ENCODE data around the gene HBS1L.

HBS1L gene

DNA sequence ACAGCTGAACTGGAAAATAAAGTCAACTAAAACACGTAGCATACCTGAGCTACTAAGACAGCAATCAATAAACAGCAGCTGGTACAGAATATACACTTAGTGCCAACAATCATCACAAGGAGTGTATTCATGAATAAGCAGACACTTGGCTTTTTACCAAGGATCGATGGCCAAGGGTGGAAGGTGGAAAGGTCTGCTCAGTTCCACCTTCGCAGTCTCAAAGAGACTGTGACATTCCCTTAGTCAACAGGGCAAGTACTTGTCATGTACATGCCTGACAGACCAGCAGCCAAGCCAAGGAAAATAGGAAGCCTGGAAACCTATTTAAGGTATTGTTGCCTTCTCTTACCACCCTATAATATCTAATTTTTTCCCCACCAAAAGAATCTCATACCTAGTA, 21.4 kb downstream of the HBS1L start:
- no peak for DNase-seq

DNA sequence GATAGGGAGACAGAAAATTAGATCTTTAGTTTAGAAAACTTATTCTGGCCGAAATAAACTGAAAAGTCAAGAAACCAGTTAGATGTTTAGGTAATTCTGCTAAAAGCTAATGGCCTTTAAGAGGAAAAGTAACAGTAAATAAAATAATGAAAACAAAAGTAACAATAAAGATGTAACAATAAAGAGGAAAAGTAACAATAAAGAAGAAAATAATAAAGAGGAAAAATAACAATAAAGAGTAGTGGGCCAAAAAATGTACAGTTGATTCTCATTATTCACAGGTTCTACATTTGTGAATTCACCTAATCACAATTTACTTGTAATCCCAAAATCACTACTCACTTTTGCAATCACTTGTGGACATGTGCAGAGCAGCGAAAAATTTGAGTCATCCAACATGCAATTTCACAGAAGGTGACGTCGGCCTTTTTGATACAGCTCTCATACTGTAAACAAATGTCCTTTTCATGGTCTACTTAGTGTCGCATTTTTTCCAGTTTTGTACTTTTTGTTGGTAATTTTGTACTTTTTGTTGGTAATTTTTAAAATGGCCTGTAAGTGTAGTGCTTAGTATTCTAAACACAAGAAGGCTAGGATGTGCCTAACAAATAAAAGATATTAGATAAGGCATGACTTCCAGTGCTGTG, 24.0 kb downstream of the HBS1L start:
- peak; percentile 36 for DNase-seq

DNA sequence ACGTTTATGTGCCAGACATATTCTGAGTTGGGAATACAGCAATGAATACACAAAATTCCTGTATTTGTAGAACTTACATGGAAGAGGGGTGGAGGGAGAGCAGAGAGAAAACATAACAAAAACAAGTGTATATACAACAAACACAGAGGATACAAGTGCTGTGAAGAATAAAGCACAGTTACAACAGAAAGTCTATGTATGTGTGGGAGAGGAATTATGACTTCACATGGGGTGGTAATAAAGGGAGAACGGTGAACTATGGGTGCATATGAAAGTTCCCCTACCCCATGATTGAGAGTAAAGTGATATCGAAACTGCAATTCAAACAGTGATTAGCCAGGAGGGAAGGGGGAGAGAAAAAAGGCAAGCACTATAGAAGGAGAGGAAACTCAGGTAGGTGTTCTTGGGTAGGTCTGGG, 24.6 kb downstream of the HBS1L start:
- DNase-seq, result peak; percentile 26

DNA sequence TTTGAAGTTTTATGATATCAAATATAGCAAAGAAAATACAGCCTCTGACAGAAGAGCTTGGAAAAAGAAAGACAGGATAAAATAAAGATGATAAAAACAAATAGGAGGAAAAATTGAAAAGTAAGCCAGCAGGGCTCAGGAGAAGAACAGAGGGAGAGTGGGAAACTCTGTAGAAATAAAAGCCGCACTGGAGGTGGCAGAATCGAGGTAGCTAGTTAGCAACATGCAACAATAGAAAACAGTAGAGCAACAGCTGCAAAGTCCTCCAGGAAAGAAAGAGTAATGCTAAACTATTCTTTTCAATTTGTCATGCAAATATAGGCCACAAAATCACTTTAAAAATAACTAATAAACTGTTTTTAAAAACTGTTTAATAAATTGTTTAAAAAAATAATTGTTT, 28.8 kb downstream of the HBS1L start:
- no peak for DNase-seq

DNA sequence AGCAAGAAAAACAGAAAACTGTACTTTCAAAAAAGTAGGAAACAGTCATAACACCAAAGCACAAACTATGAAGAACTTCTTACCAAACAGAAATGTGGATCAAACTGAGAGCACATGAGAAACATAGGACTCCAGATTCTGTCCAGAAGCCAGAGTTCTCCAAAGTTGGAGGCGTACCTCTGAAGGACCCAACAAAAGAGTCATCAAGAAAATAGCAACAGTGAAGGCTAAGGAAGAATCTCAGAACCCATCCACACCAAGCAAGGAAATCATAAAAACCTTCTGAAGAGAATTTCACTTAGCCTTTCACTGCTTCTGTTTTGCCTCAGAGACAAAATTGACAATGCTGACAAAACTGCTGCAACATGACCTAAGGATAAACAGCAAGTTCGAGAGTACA, 29.4 kb downstream of the HBS1L start:
- no peak for DNase-seq

DNA sequence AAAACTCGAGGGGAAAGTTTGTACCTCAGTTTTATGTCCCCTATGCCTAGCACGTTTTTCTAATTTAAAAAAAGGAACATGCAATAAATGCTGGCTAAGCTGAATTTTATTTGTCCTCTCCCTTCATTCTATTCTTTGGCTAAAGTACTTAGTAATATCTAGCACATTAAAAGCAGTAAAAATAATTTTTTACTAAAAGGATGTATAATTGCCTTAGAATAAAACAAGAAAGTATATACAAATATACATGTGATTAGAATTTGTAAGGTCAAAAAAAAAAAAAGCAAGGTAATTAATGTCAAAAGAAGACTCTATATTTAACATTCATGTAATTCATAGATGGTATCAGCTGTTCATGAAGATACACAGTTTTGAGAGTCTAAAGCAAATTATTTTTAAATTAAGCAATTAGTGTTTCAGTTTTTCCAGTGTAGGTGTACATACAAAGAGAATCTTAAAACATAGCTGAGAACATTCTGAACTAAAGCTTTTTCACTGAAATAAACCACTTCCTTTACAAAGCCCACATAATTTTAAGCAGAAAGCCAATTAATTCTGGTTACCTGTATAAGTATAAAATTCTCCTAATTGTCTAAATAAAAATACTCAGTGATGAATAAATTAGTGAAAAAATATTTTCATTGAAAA, 32.4 kb downstream of the HBS1L start:
- no peak for DNase-seq

DNA sequence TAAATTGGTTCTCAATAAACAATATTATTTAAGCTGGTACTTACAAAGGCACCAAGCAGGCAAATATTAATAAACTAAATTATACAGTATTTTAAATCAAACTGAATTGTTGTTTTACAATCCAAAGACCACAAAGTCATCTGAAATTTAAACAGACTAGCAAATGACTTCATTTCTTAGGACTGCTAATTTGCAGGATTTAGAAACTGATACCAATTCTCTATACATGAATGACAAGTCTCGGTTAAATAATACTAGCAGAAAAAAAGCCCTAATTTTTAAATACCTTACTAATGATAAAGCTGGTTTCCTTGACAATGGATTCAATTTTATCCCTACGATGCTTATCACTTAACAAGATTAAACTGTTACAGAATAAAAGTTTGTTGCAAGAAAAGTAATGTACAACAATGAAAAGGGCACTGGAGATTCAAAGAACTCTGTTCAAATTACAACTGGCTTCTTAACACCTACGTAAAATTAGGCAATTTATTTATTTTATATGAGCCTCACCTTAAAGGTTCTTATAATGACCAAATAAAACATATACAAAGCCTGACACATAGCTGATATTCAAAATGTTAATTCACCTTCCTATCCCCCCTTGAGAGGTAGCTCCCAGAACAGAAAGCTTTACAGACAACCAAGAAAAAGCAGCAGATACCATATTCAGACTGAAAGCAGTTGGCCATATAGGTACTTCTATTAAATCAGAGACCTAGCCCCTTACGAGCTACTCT, 33.1 kb downstream of the HBS1L start:
- DNase-seq, result no peak

DNA sequence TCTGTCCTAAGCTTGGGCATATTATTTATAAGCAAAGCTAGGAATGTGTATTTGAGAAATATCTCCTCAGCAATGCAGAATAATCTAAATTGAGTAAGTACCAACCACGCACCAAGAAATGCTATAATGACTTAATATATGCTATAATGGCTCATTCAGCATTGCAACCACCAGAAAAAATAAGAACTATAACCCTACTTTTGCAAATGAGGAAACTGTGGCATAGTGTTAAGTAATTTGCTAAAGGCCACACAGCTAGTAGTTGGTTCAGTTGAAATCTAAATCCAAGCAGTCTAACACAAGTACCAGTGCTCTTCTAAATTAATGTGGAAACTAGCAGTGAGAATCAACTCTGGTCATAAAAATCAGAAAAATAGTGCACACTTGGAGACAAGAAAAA, 35.7 kb downstream of the HBS1L start:
- no peak for DNase-seq

DNA sequence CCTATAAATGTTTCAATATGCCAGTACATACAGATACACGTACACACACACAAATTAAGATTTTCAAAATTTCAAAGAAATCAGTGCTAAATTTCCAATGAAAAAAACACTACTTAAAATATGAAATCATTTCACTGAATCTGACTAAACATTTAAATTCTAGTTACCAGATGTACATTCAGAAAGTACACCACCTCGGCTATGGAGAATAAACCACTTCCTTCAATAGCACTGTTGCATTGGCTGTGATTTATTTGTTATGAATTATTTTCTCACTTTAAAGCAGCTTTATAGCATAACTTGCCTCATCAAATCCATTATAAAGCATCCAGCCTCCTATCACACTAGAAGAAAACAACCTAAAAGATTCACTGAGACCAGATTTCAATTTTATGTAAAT, 36.6 kb downstream of the HBS1L start:
- DNase-seq, result no peak

DNA sequence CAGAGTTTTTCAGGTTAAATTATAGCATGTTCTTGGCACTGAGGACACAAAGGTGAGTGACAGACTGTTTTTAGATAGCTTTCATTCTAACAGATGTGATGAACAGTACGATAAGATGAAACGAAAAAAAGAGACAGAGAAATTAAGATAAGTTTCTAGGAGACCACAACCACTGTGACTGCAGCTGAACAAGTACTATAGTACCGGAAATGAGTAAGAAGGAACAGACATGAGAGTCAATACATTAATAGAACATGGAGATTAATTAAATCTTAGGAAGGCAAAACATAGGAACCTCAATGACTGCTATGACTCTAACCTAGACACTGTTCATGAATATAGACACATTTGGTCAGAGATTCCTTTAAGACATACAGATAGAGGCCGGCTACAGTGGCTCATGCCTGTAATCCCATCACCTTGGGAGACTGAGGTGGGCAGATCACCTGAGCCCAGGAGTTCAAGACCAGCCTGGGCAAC, 40.2 kb downstream of the HBS1L start:
- peak; percentile 35 for DNase-seq

DNA sequence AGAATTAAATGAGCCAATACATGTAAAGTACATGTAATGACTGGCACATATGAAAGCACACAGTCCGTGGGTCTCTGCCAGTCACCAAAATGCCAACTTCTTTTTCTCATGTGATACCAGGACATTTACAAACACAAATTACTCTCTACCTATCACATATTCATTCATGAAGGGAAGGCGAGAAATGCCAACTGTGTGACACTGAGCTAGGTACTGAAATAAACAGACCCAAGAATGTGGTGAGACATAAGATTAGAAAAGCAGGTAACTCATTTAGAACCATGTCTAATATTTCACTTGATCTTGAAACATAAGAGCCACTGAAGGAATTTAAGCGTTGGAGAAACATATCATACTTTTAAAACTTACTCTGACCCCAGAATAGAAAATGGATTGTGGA, 41.4 kb downstream of the HBS1L start:
- no peak for DNase-seq

DNA sequence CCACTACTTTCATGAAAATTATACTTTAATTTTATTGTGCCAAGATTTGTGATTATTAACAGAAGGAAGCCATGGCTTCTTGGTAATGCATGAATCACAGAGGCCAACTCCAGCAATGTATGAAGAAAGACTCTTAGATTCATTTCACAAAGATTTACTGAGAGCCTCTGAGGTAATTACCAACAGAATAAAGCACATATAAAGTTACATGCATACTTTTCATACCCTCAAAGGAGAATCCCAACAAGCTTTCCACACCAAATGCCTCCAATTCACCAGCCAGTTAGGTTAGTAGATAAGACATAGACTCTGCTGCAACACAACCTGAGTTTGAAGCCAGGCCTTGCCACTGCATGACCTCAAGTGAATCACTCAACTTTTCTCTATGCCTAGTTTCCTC, 41.9 kb downstream of the HBS1L start:
- no peak for DNase-seq

DNA sequence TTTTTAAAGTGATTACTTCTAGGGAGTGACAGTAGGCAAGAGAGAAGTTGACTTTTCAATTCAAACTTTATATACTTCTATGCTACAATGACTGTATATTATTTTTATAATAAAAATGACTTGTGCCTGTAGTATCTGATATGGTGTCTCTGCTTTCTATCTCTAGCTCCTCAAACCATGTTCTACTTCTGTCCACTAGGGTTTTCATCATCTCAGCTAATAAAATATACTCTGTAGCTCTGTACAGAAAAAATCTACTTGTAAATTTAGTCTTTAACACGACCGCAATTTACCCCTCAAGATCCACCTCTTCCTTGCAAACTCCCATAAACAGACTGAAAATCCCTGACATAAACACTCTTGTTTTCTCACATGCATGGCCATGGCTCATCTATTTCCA, 42.3 kb downstream of the HBS1L start:
- DNase-seq, result no peak

DNA sequence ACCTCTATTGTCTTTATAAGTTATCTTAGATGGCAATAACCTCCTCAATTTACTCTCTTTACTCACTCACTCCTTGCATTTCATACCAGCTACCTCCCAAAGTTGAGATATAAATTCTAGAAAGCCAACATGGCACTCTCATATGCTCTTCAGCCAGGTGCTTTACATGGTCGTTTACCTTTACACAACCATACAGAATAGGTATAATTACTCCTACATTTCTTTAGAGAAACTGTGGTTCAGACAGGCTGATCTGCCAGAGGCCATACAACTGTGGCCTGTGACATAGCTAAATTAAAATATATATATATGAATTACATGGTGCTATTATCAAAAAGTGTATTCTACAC, 45.7 kb downstream of the HBS1L start:
- DNase-seq, result no peak

DNA sequence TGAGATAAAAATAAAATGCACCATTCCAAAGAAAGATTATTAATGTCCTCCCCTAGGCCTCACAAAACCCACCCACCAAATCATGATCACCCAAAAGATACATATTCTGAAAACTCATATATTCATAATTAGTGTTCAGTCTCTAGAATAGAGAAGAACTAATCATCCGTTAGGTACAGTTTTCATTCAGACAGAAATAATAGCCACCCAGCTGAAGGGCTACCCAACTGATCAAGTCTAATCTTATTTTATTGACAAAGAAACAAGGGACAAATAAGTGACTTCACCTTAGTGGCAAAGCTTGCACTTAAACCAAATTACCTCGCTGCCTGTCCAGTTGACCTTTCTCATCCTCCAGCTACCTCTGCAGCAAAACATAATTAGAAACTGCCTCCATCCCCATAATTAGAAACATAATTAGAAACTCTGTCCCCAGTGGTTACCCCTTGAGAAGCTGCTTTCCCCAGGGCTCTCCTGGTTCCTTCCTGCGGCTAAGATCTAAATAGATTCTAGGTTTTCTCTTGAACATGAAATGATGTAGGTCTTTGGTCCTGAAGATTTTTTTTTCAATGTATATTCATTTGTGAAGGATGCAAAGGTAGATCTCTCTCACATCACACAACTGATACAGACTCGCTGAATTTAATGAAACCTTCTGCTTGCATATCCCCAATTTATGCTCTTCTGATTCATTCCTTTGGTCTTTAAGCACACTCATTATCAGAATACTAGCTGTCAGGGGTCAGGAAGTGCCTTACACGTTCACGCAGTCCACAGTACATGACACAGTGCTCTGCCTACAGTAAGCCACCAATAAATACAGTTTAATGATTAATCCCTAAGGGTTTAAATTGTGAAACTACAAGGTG, 46.3 kb downstream of the HBS1L start:
- DNase-seq, result no peak

DNA sequence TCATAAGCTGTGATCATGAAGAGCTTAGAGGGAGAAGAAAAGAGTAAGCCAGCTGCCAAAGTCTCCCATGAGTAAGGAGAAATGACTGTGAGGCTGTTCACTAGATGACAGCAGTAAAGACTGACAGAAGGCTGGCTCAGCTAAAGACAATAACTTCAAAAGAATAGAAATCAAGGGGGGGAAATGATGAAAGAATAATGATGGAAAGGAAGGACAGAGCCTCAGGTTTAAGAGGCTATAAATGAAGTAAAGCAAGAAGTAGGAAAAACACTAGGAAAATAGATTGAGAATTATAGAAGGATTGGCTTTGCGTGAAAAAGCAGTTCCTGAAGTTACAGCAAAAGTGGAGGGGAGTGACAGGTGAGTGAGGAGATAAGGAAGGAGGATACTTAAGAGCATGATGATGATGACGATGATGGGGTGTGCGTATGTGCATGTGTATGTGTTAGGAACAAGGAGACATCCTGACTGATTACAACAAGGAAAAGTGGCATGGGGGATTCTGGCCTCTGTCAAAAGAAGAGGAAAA, 48.2 kb downstream of the HBS1L start:
- DNase-seq, result no peak

DNA sequence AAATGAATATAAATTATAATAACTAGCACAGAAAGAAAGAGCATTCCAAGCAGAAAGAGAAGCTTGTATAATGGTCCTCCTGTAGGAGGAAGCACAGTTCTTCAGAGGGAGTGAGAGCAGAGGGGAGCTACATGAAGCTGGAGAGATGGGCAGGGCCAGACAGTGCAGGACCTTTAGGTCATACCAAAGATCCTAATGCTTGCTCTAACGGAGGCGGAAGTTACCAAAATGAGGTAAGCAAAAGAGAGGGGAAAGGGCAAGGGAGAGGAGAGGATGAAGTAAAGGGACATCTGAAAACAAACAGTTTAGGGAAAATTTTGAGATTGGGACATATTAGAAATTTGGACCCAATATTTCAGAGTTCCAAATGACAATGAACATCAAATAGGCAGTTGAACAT, 50.2 kb downstream of the HBS1L start:
- no peak for DNase-seq

DNA sequence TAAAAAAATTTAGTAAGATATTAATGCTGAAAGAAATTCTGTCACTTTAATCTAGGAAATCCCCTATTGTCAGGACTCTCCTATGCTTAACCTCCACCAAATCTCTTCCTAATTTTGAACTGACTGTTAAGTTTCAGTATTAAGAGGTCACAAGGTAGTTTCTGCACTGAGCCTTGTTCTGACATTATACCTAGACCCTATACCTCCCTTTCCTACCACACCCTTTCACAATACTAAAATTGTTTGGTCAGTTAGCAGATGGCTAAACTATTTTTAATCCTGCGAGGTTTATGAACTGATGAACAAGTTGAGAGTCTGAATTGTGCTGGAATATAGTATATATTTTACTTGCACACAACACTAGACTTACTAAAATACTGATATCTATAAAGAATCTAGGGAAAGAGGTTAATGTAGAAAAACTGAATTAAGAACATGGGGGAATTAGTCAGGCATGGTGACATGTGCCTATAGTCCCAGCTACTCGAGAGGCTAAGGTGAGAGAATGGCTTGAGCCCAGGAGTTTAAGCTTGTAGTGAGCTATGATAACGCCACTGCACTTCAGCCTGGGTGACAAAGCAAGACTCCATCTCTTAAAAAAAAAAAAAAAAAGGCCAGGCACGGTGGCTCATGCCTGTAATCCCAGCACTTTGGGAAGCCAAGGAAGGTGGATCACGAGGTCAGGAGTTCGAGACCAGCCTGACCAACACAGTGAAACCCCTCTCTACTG, 51.5 kb downstream of the HBS1L start:
- no peak for DNase-seq

DNA sequence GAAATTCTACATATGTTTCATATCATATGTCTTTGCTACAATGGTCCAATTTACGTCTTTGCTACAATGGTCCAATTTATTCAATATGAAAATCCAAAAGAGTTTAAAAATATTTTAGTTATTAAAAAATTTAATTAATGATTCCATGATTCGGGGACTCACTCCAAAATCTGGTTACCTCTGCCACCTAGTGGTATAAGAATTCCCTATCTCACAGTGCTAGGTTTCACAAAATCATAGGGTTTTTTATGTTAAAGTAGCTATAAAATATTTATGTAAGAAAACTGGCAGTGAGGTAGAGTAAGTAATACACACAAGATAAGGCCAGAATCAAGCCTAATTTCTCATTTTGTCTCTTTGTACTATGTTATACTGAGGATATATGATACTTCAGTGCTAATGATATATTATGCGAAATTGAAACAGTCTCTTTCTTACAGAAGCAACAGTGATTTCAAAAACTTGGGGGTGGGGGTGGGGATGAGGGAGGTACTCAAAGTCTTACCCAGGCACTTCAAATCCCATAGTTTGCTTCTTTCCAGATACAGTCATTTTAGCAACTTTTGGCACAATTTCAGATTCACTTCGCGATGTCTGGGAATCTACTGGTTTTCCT, 52.3 kb downstream of the HBS1L start:
- no peak for DNase-seq

DNA sequence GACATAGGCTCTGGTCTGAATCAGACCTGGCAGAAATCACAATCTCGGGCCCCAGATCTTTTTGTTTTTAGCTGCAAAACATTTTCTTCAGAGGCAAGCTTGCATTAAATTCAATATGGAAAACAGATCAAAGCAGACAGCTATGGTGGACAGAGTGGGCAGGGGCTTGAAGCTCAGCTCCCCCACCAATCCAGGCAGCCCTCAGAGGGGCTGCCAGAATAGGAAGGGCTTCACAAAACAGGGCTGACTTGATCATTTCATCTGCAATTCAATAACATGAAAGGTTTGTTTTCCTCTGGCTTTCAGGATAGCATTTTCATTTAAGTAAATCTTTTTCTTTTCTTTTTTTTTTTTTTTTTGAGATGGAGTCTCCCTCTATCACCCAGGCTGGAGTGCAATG, 55.5 kb downstream of the HBS1L start:
- DNase-seq, result no peak

DNA sequence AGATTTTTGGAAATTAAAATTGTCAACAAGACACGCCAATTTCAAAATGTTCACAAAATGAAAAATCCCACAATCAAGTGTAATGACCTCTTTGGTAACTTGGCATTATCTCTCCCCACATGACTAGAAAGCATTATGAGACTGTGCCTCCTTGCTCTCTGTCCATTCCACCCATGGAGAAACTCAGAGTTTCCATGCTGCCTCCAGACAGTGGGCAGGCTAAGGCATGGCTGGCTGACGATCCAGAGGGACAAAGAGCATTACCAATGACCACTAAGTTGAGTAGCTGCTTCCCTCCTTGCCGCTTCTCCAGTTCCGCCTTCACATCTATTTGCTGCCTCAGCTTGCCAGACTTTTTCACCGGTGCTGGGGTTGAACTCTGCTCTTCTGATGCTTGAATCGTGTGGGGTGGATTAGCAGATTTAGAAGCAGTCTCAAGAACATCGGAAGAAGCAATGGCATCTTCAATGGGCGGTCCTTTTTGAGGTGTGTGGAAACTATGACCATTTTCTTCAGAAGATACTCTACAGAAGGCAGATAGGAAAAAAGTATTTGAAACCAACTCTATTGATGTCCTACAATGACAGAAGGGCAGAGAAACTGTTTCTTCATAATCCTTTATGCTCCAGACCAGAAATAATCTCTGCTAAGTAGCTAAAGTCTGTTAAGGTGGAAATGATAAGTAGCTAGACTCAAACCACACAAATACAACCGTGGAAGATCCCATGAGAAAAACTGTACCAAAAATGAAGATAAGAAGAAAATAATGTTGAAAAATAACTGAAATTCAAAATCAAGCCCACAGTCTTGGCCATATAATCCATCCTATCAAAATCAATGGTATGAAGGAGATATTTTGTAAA, 57.3 kb downstream of the HBS1L start:
- DNase-seq, result no peak

All from stimulated activated CD4-positive, alpha-beta T cell treated with anti-CD3 and anti-CD28 coated beads, Interleukin-4, amount 100 ng/mL, for 24 hours (primary cell).